Metanephros (tissue), 1 donor: ENCODE data around the gene PRAMEF11. TPM values are rescaled to one million over a fixed set of nuclear protein-coding genes. Genes with fewer than 3 reads are reported as not detected.

ENCODE experiments used
- total RNA-seq: library from RNA; depleted of rRNA; stranded (reverse); fragments of >200 nt; gene quantifications from one replicate; pipeline ENCODE4 v1.2.3, GENCODE V29; 2014

PRAMEF11 gene
- not detected for total RNA-seq

DNA sequence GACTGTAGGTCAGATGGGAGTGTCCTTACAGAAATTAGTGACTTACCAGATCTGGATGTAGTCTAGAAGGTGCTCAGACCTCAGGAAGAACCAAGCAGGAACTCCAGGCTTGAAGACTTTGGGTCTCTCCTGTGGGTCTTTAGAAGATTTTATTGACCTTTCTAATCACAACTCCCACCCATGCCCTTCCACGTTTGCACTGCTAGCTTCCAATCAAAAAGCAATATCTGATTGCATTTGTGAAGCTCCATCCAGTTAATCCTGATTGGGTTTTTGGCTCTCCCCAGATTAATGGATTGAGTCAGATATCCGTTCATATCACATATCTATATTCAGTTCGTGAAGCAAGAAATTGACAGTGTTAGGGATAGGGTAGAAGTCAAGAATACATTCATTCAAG, at the start of gene PRAMEF11:
Gene PRAMEF11 (minus strand): TSS at position 101 of the 400 bp plus-strand sequence. CDS start 2,621 bp downstream, outside the sequence.

DNA sequence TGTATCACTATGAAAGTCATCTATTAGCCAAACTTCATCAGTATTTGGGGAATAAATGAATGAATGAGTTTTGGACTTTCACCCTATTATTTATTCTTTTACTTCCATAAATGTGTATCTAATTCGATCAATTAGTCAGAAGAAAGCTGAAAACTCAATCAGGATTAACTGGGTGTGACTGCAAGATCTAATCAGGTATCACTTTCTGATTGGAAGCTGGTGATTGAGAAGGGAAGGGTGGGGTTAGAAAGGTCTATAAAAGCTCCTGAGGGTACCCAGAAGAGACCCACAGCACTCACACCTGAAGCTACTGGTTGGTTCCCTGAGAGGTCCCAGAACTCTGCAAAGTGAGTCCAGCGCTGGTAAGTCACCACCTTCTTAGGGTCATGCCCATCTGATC, 25.6 kb upstream of the PRAMEF11 start, which contains the start of gene PRAMEF2:
Gene PRAMEF2 (plus strand): TSS at position 301 of the 400 bp plus-strand sequence. CDS start 1,924 bp downstream, outside the sequence.

DNA sequence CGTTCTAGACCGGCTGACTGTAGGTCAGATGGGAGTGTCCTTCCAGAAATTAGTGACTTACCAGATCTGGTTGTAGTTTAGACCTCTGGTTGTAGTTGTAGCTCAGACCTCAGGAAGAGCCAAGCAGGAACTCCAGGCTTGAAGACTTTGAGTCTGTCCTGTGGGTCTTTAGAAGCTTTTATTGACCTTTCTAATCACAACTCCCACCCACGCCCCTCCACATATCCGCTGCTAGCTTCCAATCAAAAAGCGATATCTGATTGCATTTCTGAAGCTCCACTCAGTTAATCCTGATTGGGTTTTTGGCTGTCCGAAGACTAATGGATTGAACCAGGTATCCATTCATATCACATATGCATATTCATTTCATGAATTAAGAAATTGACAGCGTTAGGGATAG, 17.4 kb upstream of the PRAMEF11 start, which contains the start of gene HNRNPCL1:
Gene HNRNPCL1 (minus strand): TSS at position 101 of the 400 bp plus-strand sequence. CDS start 431 bp downstream, outside the sequence.

DNA sequence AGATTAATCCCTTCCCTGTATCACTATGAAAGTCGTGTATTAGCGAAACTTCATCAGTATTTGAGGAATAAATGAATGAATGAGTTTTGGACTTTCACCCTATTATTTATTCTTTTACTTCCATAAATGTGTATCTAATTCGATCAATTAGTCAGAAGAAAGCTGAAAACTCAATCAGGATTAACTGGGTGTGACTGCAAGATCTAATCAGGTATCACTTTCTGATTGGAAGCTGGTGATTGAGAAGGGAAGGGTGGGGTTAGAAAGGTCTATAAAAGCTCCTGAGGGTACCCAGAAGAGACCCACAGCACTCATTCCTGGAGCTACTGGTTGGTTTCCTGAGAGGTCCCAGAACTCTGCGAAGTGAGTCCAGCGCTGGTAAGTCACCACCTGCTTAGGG, 40.1 kb downstream of the PRAMEF11 start, which contains the start of gene PRAMEF1:
Gene PRAMEF1 (plus strand): TSS at position 301 of the 400 bp plus-strand sequence. CDS start 1,831 bp downstream, outside the sequence.

Other genes with a start within 250 kb of the PRAMEF11 start
- gene DHRS3, start 213.2 kb downstream of the PRAMEF11 start, total RNA-seq: 159 TPM
- 0.82 TPM for gene AADACL4, start 187.3 kb downstream of the PRAMEF11 start, total RNA-seq
- gene AADACL3, start 115.3 kb downstream of the PRAMEF11 start, total RNA-seq: not detected
- 0.12 TPM for gene CFAP107, start 85.2 kb downstream of the PRAMEF11 start, total RNA-seq
- gene PRAMEF12, start 57.7 kb downstream of the PRAMEF11 start, total RNA-seq: not detected
- gene PRAMEF1, start 40.0 kb downstream of the PRAMEF11 start, total RNA-seq: not detected
- not detected for gene HNRNPCL1, start 17.3 kb upstream of the PRAMEF11 start, total RNA-seq
- gene PRAMEF2, start 25.7 kb upstream of the PRAMEF11 start, total RNA-seq: not detected
- gene PRAMEF4, start 54.8 kb upstream of the PRAMEF11 start, total RNA-seq: not detected
- not detected for gene PRAMEF10, start 66.9 kb upstream of the PRAMEF11 start, total RNA-seq
- not detected for gene PRAMEF7, start 85.2 kb upstream of the PRAMEF11 start, total RNA-seq
- not detected for gene PRAMEF6, start 116.2 kb upstream of the PRAMEF11 start, total RNA-seq
- not detected for gene PRAMEF27, start 225.2 kb upstream of the PRAMEF11 start, total RNA-seq
- gene HNRNPCL3, start 229.4 kb upstream of the PRAMEF11 start, total RNA-seq: not detected
- not detected for gene PRAMEF25, start 239.4 kb upstream of the PRAMEF11 start, total RNA-seq